NCI-H82 (cell line): ENCODE results near the gene DDC.

Experiments used
- DNase-seq: peaks from one replicate; lab custom pipeline; 2025; lab: John Stamatoyannopoulos, UW

The DDC gene

GRCh38 chr7:50416527-50417182, 148.6 kb downstream of the DDC start:
- DNase-seq: no peak

DNA sequence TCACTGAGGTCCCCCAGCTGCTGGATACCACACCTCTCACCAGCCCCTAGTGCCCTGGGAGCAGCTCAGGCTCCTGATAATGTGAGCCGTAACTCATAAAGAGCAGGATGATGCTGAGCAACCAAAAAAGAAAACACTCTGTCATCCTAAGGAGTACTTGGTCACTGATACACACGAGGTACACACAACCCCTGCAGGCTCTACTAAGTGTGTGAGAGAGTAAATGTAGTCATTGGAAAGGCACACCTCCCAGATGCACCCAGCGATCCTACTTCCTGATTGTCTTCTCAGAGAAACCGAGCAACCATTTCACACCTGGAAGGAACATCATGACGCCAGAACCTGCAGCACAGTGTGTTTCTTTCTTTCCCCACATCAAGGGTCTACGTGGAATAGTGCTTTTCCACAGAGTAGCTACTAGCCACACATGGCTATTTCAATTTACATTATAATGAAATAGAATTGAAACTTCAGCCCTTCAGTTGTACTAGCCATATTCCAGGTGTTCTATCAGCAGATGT, 149.3 kb downstream of the DDC start:
- DNase-seq: no peak

- no peak for DNase-seq
Measured at GRCh38 chr7:50413561-50413960, 151.6 kb downstream of the DDC start.

DNA sequence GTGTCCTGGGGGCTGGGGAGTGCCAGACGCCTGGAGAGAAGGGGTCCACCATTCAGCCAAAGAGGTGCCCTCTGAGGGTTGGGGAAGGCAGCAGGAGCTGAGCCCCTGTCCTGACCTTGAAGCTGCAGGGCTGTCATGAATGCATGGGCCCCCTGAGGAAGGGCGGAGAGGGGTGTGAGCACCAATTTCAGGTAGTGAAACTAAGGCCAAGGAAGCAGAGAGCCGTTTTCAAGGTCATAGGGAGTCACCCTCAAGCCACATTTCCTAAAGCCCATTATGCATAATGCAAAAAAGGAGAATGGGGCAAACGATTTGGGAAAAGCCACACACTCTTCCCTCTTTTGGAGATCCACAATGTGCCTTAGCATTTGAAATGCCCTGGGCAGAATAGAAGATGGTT, 152.2 kb downstream of the DDC start:
- no peak for DNase-seq

GRCh38 chr7:50411332-50411731, 153.9 kb downstream of the DDC start:
- no peak for DNase-seq

GRCh38 chr7:50409856-50410745, 155.1 kb downstream of the DDC start:
- DNase-seq: no peak
